HEK293 (cell line): Measurements from ENCODE around the gene MPV17L2.

Experiments used
- BCL11A ChIP-seq: fragments of 450-650 bp; formaldehyde crosslinking; IDR thresholded peaks from 2 replicates; pipeline ENCODE4 v1.5.1; 2016; ENCODE audit warnings: low read depth, missing biosample characterization, missing genetic modification characterization
- CTCF ChIP-seq: fragments of 450-650 bp; formaldehyde crosslinking; IDR thresholded peaks from 2 replicates; pipeline ENCODE4 v1.5.1; 2016; ENCODE audit warnings: missing biosample characterization, missing genetic modification characterization
- IKZF3 ChIP-seq: fragments of 450-650 bp; IDR thresholded peaks from 2 replicates; pipeline ENCODE4 v1.5.0; 2018; ENCODE audit warnings: missing biosample characterization, mild to moderate bottlenecking, missing genetic modification characterization, moderate library complexity
- KLF7 ChIP-seq: fragments of 450-650 bp; formaldehyde crosslinking; IDR thresholded peaks from 2 replicates; pipeline ENCODE4 v1.5.1; 2016; ENCODE audit warnings: missing biosample characterization, missing genetic modification characterization, borderline replicate concordance
- MYNN ChIP-seq: fragments of 450-650 bp; formaldehyde crosslinking; IDR thresholded peaks from 2 replicates; pipeline ENCODE4 v1.5.1; 2016; ENCODE audit warnings: missing biosample characterization, missing genetic modification characterization, borderline replicate concordance
- MZF1 ChIP-seq: fragments of 450-650 bp; formaldehyde crosslinking; IDR thresholded peaks from 2 replicates; pipeline ENCODE4 v1.5.1; 2017; ENCODE audit warnings: missing biosample characterization, missing genetic modification characterization, borderline replicate concordance
- OVOL3 ChIP-seq: fragments of 450-650 bp; formaldehyde crosslinking; IDR thresholded peaks from 2 replicates; pipeline ENCODE4 v1.5.1; 2016; ENCODE audit warnings: missing biosample characterization, missing genetic modification characterization
- PATZ1 ChIP-seq: fragments of 450-650 bp; formaldehyde crosslinking; IDR thresholded peaks from 2 replicates; pipeline ENCODE4 v1.5.1; 2016; ENCODE audit warnings: missing biosample characterization, missing genetic modification characterization
- PRDM10 ChIP-seq: fragments of 450-650 bp; formaldehyde crosslinking; IDR thresholded peaks from 2 replicates; pipeline ENCODE4 v1.5.1; 2016; ENCODE audit warnings: missing biosample characterization, missing genetic modification characterization
- REPIN1 ChIP-seq: fragments of 450-650 bp; formaldehyde crosslinking; IDR thresholded peaks from 2 replicates; pipeline ENCODE4 v1.5.1; 2017; ENCODE audit warnings: missing biosample characterization, missing genetic modification characterization, low read depth
- TCF7L2 ChIP-seq: IDR thresholded peaks from 2 replicates; pipeline ENCODE4 v1.6.1; 2011; ENCODE audit warnings: low read depth, mild to moderate bottlenecking, inconsistent platforms, low read length, moderate library complexity, borderline replicate concordance
- ZEB2 ChIP-seq: fragments of 450-650 bp; formaldehyde crosslinking; IDR thresholded peaks from 2 replicates; pipeline ENCODE4 v1.5.1; 2016; ENCODE audit warnings: missing biosample characterization, missing genetic modification characterization
- ZNF112 ChIP-seq: fragments of 450-650 bp; formaldehyde crosslinking; IDR thresholded peaks from 2 replicates; pipeline ENCODE4 v1.5.0; 2017; ENCODE audit warnings: missing biosample characterization, missing genetic modification characterization
- ZNF157 ChIP-seq: fragments of 450-650 bp; formaldehyde crosslinking; IDR thresholded peaks from 2 replicates; pipeline ENCODE4 v1.5.1; 2016; ENCODE audit warnings: missing biosample characterization, missing genetic modification characterization
- ZNF2 ChIP-seq: fragments of 450-650 bp; formaldehyde crosslinking; IDR thresholded peaks from 2 replicates; pipeline ENCODE4 v1.5.1; 2016; ENCODE audit warnings: missing biosample characterization, missing genetic modification characterization
- ZNF202 ChIP-seq: fragments of 450-650 bp; formaldehyde crosslinking; IDR thresholded peaks from 2 replicates; pipeline ENCODE4 v1.5.1; 2016; ENCODE audit warnings: missing biosample characterization, missing genetic modification characterization, borderline replicate concordance
- ZNF24 ChIP-seq: fragments of 450-650 bp; formaldehyde crosslinking; IDR thresholded peaks from 2 replicates; pipeline ENCODE4 v1.5.1; 2016; ENCODE audit warnings: missing biosample characterization, missing genetic modification characterization
- ZNF248 ChIP-seq: fragments of 450-650 bp; formaldehyde crosslinking; IDR thresholded peaks from 2 replicates; pipeline ENCODE4 v1.5.1; 2017; ENCODE audit warnings: missing biosample characterization, missing genetic modification characterization
- ZNF274 ChIP-seq, 2 experiments: fragments of 200-500 bp in 1 of 2; fragments of 450-650 bp in 1 of 2; sonication (Bioruptor generic) in 1 of 2; formaldehyde crosslinking in 1 of 2; IDR thresholded peaks; 2 replicates each; pipeline versions ENCODE4 v1.5.1 to v1.6.1; 2014 to 2016; ENCODE audit warnings: borderline replicate concordance in 1 of 2, inconsistent platforms in 1 of 2, low read length in 1 of 2, missing biosample characterization in 1 of 2, missing genetic modification characterization in 1 of 2
- ZNF302 ChIP-seq: fragments of 450-650 bp; formaldehyde crosslinking; IDR thresholded peaks from 2 replicates; pipeline ENCODE4 v1.5.1; 2016; ENCODE audit warnings: missing biosample characterization, missing genetic modification characterization, low read depth
- ZNF341 ChIP-seq: fragments of 450-650 bp; formaldehyde crosslinking; IDR thresholded peaks from 2 replicates; pipeline ENCODE4; 2016; ENCODE audit warnings: low read depth, missing biosample characterization, missing genetic modification characterization
- ZNF362 ChIP-seq: fragments of 450-650 bp; formaldehyde crosslinking; IDR thresholded peaks from 2 replicates; pipeline ENCODE4 v1.5.1; 2016; ENCODE audit warnings: missing biosample characterization, missing genetic modification characterization
- ZNF37A ChIP-seq: fragments of 450-650 bp; IDR thresholded peaks from 2 replicates; pipeline ENCODE4 v1.5.1; 2018; ENCODE audit warnings: missing biosample characterization, missing genetic modification characterization
- ZNF398 ChIP-seq: fragments of 450-650 bp; formaldehyde crosslinking; IDR thresholded peaks from 2 replicates; pipeline ENCODE4 v1.5.1; 2017; ENCODE audit warnings: missing biosample characterization, missing genetic modification characterization
- ZNF624 ChIP-seq: fragments of 450-650 bp; formaldehyde crosslinking; IDR thresholded peaks from 2 replicates; pipeline ENCODE4 v1.5.1; 2017; ENCODE audit warnings: missing biosample characterization, missing genetic modification characterization
- ZNF776 ChIP-seq: fragments of 450-650 bp; formaldehyde crosslinking; IDR thresholded peaks from 2 replicates; pipeline ENCODE4 v1.5.0; 2017; ENCODE audit warnings: missing biosample characterization, missing genetic modification characterization, borderline replicate concordance
- ZSCAN30 ChIP-seq: fragments of 450-650 bp; IDR thresholded peaks from 2 replicates; pipeline ENCODE4 v1.5.1; 2018; ENCODE audit warnings: missing biosample characterization, mild to moderate bottlenecking, missing genetic modification characterization, moderate library complexity

The MPV17L2 gene

GRCh38 chr19:18157465-18158063 lies 35.5 kb upstream of the MPV17L2 start (continued):
- TF ChIP-seq CTCF (tag by site-specific recombination) (peak; percentile 66), BCL11A (tag by site-specific recombination) (0 out of 2 replicates have a peak, but pooled peaks have one; percentile 19), PATZ1 (tag by site-specific recombination) (peak; percentile 85), PRDM10 (tag by site-specific recombination) (no peak), ZNF202 (tag by site-specific recombination) (no peak), ZNF624 (tag by site-specific recombination) (no peak), OVOL3 (no peak), ZNF37A (tag by site-specific recombination) (no peak), ZNF112 (tag by site-specific recombination) (no peak), ZNF274 (IDR thresholded peaks at IDR 0.05; ENCODE audit: low read length) (no peak), ZNF274 (tag by site-specific recombination; IDR thresholded peaks at IDR 0.05; ENCODE audit: borderline replicate concordance) (no peak), ZNF302 (tag by site-specific recombination) (no peak), ZNF157 (tag by site-specific recombination) (no peak), ZNF248 (no peak), REPIN1 (no peak), MZF1 (0 out of 2 replicates have a peak, but pooled peaks have one; percentile 22), KLF7 (tag by site-specific recombination) (peak; percentile 67; the same call in 1 of the 2 replicates), MYNN (tag by site-specific recombination) (no peak), ZNF776 (tag by site-specific recombination) (no peak), ZNF398 (tag by site-specific recombination) (peak; percentile 37; the same call in 1 of the 2 replicates), ZEB2 (tag by site-specific recombination) (peak; percentile 92), IKZF3 (tag by site-specific recombination) (0 out of 2 replicates have a peak, but pooled peaks have one; percentile 50), TCF7L2 (no peak), ZNF362 (tag by site-specific recombination) (peak; percentile 95), ZNF24 (tag by site-specific recombination) (peak; percentile 37; the same call in 1 of the 2 replicates), ZNF341 (tag by site-specific recombination) (peak; percentile 44), ZNF2 (tag by site-specific recombination) (peak; percentile 54; the same call in 1 of the 2 replicates), ZSCAN30 (tag by site-specific recombination) (0 out of 2 replicates have a peak, but pooled peaks have one; percentile 24)
